SU-DHL-6 (cell line): ENCODE measurements around the gene PACS1.

Source experiments
- H2AFZ ChIP-seq: fragments of 200-600 bp; sonication (generic); 2 replicates; pipeline ENCODE4 v1.6.1; 2014; ENCODE audit warnings: low read depth, mild to moderate bottlenecking, moderate library complexity, mixed read lengths, antibody characterized with exemption, low read length; ENCODE audit not compliant: severe bottlenecking
- H3F3A ChIP-seq: fragments of 200-600 bp; shearing (Covaris generic); 2 replicates; pipeline ENCODE4 v1.6.0; 2016; ENCODE audit warnings: antibody characterized with exemption, mild to moderate bottlenecking; ENCODE audit not compliant: insufficient read depth
- H3K27ac ChIP-seq: fragments of 200-600 bp; sonication (generic); 2 replicates; pipeline ENCODE4 v1.5.1; 2016; ENCODE audit warnings: low read depth, mild to moderate bottlenecking, low read length, moderate library complexity, mixed read lengths
- H3K27me3 ChIP-seq: fragments of 200-600 bp; sonication (generic), shearing (Covaris generic); 2 replicates; pipeline ENCODE4 v1.6.0; 2014; ENCODE audit warnings: mild to moderate bottlenecking, low read length
- H3K36me3 ChIP-seq: fragments of 200-600 bp; sonication (generic); 2 replicates; pipeline ENCODE4 v1.6.1; 2014; ENCODE audit warnings: mild to moderate bottlenecking, low read length, mixed read lengths
- H3K4me2 ChIP-seq: fragments of 300-600, 200-600 bp; shearing (Covaris generic), sonication (generic); 2 replicates; pipeline ENCODE4 v1.6.0; 2014; ENCODE audit warnings: low read length, low read depth, mild to moderate bottlenecking; ENCODE audit not compliant: poor library complexity, severe bottlenecking
- H3K4me3 ChIP-seq: fragments of 200-600 bp; sonication (generic); 2 replicates; pipeline ENCODE4 v1.5.1; 2014; ENCODE audit warnings: antibody characterized with exemption, low read length, mild to moderate bottlenecking, mixed read lengths; ENCODE audit not compliant: insufficient read depth, poor library complexity, severe bottlenecking
- H3K79me2 ChIP-seq: fragments of 200-600 bp; sonication (generic); 2 replicates; pipeline ENCODE4 v1.6.1; 2014; ENCODE audit warnings: mild to moderate bottlenecking, low read length, moderate library complexity; ENCODE audit not compliant: insufficient read depth
- H3K9ac ChIP-seq: fragments of 200-600 bp; sonication (generic); 2 replicates; pipeline ENCODE4 v1.7.0; 2014; ENCODE audit warnings: mild to moderate bottlenecking, low read length
- H3K9me2 ChIP-seq: fragments of 200-600 bp; sonication (generic); replicated peaks from 2 replicates; pipeline ENCODE4 v1.6.1; 2014; ENCODE audit warnings: low read length; ENCODE audit not compliant: insufficient read depth
- H3K9me3 ChIP-seq: fragments of 200-600 bp; sonication (generic); 2 replicates; pipeline ENCODE4 v1.6.1; 2014; ENCODE audit warnings: low read length, mixed read lengths; ENCODE audit not compliant: insufficient read depth
- H4K20me1 ChIP-seq: fragments of 200-600 bp; sonication (generic); 2 replicates; pipeline ENCODE4 v1.6.1; 2014; ENCODE audit warnings: low read depth, mild to moderate bottlenecking, antibody characterized with exemption, low read length, moderate library complexity, mixed read lengths
- CTCF ChIP-seq: fragments of 200-600 bp; sonication (generic); IDR thresholded peaks from one replicate; pipeline ENCODE4 v1.5.1; 2017; ENCODE audit warnings: antibody characterized with exemption, mild to moderate bottlenecking, low read length, moderate library complexity; ENCODE audit not compliant: insufficient read depth, poor library complexity, severe bottlenecking
- EZH2phosphoT487 ChIP-seq: fragments of 200-600 bp; sonication (generic), shearing (Covaris generic); conservative IDR thresholded peaks from 2 replicates; pipeline ENCODE4 v1.6.1; 2018; ENCODE audit warnings: mild to moderate bottlenecking, antibody characterized with exemption, low read length, moderate library complexity, mixed read lengths

The PACS1 gene

GRCh38 chr11:66080055-66080817 is 10.2 kb downstream of the PACS1 start:
- peaks cover 10% of the 10 kb centered on the region; the same call in 1 of the 2 replicates for H3F3A ChIP-seq
- no peaks in the 10 kb centered on the region for H3K9me3 ChIP-seq
- H3K9ac ChIP-seq = no peak overlapping the region; the same call in 1 of the 2 replicates
- no peaks in the 10 kb centered on the region for H3K27me3 ChIP-seq
- no peak overlapping the region for H2AFZ ChIP-seq
- no peak overlapping the region for H3K4me3 ChIP-seq
- no peaks in the 10 kb centered on the region for H3K9me2 ChIP-seq
- no peaks in the 10 kb centered on the region for H3K79me2 ChIP-seq
- no peaks in the 10 kb centered on the region for H3K36me3 ChIP-seq
- no peaks in the 10 kb centered on the region for H4K20me1 ChIP-seq
- H3K4me2 ChIP-seq = no peak overlapping the region
- H3K27ac ChIP-seq = peak overlapping the region; percentile 48
- TF ChIP-seq CTCF (no peak), EZH2phosphoT487 (no peak)

GRCh38 chr11:66081505-66081904 is 11.4 kb downstream of the PACS1 start:
- H4K20me1 ChIP-seq = no peaks in the 10 kb centered on the region
- H3K9me3 ChIP-seq = no peaks in the 10 kb centered on the region
- peak overlapping the region; percentile 24; the same call in 1 of the 2 replicates for H3K9ac ChIP-seq
- peak overlapping the region; percentile 70 for H3K4me2 ChIP-seq
- H3K79me2 ChIP-seq = no peaks in the 10 kb centered on the region
- H3K9me2 ChIP-seq = no peaks in the 10 kb centered on the region
- no peak overlapping the region for H2AFZ ChIP-seq
- H3K36me3 ChIP-seq = no peaks in the 10 kb centered on the region
- no peaks in the 10 kb centered on the region for H3K27me3 ChIP-seq
- TF ChIP-seq CTCF = no peak
- no peak for TF ChIP-seq EZH2phosphoT487
- peaks cover 10% of the 10 kb centered on the region; the same call in 1 of the 2 replicates for H3F3A ChIP-seq
- peak overlapping the region; percentile 48 for H3K27ac ChIP-seq
- H3K4me3 ChIP-seq = peak overlapping the region; percentile 29

GRCh38 chr11:66082946-66083698 is 13.1 kb downstream of the PACS1 start:
- Histone ChIP-seq H3K9ac (no peak overlapping the region), H3K27me3 (no peaks in the 10 kb centered on the region), H4K20me1 (no peaks in the 10 kb centered on the region), H2AFZ (no peak overlapping the region), H3K4me3 (no peak overlapping the region), H3K79me2 (no peaks in the 10 kb centered on the region), H3K4me2 (no peak overlapping the region), H3K27ac (no peak overlapping the region), H3K36me3 (no peaks in the 10 kb centered on the region), H3K9me2 (no peaks in the 10 kb centered on the region), H3F3A (peaks cover 10% of the 10 kb centered on the region; the same call in 1 of the 2 replicates), H3K9me3 (no peaks in the 10 kb centered on the region)
- no peak for TF ChIP-seq EZH2phosphoT487
- no peak for TF ChIP-seq CTCF
